Measurements from ENCODE around the gene RGS12.

GRCh38 chr4:3252480-3252828 is 40.4 kb upstream of the RGS12 start:
- TF ChIP-seq, protein P1, sequence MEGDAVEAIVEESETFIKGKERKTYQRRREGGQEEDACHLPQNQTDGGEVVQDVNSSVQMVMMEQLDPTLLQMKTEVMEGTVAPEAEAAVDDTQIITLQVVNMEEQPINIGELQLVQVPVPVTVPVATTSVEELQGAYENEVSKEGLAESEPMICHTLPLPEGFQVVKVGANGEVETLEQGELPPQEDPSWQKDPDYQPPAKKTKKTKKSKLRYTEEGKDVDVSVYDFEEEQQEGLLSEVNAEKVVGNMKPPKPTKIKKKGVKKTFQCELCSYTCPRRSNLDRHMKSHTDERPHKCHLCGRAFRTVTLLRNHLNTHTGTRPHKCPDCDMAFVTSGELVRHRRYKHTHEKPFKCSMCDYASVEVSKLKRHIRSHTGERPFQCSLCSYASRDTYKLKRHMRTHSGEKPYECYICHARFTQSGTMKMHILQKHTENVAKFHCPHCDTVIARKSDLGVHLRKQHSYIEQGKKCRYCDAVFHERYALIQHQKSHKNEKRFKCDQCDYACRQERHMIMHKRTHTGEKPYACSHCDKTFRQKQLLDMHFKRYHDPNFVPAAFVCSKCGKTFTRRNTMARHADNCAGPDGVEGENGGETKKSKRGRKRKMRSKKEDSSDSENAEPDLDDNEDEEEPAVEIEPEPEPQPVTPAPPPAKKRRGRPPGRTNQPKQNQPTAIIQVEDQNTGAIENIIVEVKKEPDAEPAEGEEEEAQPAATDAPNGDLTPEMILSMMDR (IDR thresholded peaks at IDR 0.05; ENCODE audit: insufficient read depth, low read length): no peak
- no peak for TF ChIP-seq POLR2AphosphoS5 (IDR thresholded peaks at IDR 0.05; ENCODE audit: low read depth)
- TF ChIP-seq SPI1 (IDR thresholded peaks at IDR 0.05; ENCODE audit: borderline replicate concordance, low read depth): no peak
